Left ventricle myocardium inferior (tissue), 1 donor: ENCODE measurements around the gene CEP128. TPM values are rescaled to one million over a fixed set of nuclear protein-coding genes. Genes with fewer than 3 reads are reported as not detected.

ENCODE experiments used
- DNase-seq: peaks from one replicate; pipeline ENCODE4 v3.0.0-alpha.2; 2020
- H3K27ac ChIP-seq: fragments of 200-600 bp; replicated peaks from 2 replicates; pipeline ENCODE4 v1.8.0; 2021
- H3K27me3 ChIP-seq: fragments of 200-600 bp; 2 replicates; pipeline ENCODE4 v1.8.0; 2021; ENCODE audit warnings: low read depth
- H3K36me3 ChIP-seq: fragments of 200-600 bp; 2 replicates; pipeline ENCODE4 v1.8.0; 2021
- H3K4me1 ChIP-seq: fragments of 200-600 bp; 2 replicates; pipeline ENCODE4 v1.8.0; 2021
- H3K4me3 ChIP-seq: fragments of 200-600 bp; 2 replicates; pipeline ENCODE4 v1.8.0; 2021; ENCODE audit warnings: mild to moderate bottlenecking, moderate library complexity
- H3K9me3 ChIP-seq: fragments of 200-600 bp; replicated peaks from 2 replicates; pipeline ENCODE4 v1.8.0; 2021
- intact Hi-C: fragments of 100-400 bp; cut with micrococcal nuclease; formaldehyde crosslinking; loops from one replicate; pipeline ENCODE4 v1.11.0; 2022
- total RNA-seq: library from RNA; stranded (reverse); fragmentation: NEBNext Ultra II Directional; extraction: Animal tissue kit (Norgen Biotek cat#: 25700); gene quantifications from one replicate; pipeline ENCODE4 v1.2.1, GENCODE V29; 2021
- TF ChIP-seq, protein P1 (sequence below): fragments of 200-600 bp; IDR thresholded peaks from 2 replicates; pipeline ENCODE4 v1.8.0; 2021; ENCODE audit warnings: antibody characterized with exemption, mild to moderate bottlenecking, borderline replicate concordance
- donor health status: DM: no; HTN: yes; CAD: no; lungs with severe emphysema.

CEP128 gene
- total RNA-seq, 1 donor from 2014 or later, result 2.3 TPM

DNA sequence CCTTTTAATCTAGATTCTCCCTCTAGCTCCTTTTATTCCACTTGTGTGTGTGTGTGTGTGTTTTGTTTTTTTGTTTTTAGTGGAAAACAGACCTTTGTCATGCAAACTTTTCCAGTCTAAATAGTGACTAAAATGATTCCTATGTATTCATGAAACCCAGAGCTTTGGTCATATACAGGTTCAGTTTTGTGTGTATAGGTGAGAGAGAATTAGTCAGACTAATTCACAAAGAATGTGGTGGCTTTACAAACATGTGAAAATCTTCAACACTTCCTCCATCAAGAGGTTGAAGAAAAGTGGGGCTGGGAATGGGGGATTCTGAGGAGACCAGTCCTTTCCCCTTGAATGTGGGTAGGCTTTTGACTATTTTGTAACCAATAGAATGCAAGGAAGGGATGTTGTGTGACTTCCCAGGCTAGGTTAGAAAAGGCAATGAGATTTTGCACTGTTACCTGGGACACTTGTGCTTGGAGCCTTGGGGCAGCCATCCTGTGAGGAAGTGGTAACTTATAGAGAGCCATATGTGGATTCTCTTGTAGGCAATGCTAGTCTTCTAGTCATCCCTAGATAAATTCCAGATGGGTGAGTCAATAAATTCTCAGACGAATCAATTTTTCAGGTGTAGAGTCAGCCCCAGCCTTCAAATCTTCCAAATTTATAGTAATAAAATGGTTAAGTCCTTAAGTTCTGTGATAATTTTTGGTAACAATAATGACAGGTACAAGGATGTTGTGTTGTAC, 236.1 kb downstream of the CEP128 start:
- no peaks in the 10 kb centered on the region for H3K4me1 ChIP-seq
- no peak overlapping the region for H3K4me3 ChIP-seq
- H3K27me3 ChIP-seq, result no peaks in the 10 kb centered on the region
- TF ChIP-seq, protein P1, sequence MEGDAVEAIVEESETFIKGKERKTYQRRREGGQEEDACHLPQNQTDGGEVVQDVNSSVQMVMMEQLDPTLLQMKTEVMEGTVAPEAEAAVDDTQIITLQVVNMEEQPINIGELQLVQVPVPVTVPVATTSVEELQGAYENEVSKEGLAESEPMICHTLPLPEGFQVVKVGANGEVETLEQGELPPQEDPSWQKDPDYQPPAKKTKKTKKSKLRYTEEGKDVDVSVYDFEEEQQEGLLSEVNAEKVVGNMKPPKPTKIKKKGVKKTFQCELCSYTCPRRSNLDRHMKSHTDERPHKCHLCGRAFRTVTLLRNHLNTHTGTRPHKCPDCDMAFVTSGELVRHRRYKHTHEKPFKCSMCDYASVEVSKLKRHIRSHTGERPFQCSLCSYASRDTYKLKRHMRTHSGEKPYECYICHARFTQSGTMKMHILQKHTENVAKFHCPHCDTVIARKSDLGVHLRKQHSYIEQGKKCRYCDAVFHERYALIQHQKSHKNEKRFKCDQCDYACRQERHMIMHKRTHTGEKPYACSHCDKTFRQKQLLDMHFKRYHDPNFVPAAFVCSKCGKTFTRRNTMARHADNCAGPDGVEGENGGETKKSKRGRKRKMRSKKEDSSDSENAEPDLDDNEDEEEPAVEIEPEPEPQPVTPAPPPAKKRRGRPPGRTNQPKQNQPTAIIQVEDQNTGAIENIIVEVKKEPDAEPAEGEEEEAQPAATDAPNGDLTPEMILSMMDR, result no peak
- no peak for DNase-seq
- H3K36me3 ChIP-seq, result no peaks in the 10 kb centered on the region
- H3K9me3 ChIP-seq, result no peaks in the 10 kb centered on the region
- intact Hi-C loops, result no loop called here
- H3K27ac ChIP-seq, result no peak overlapping the region

DNA sequence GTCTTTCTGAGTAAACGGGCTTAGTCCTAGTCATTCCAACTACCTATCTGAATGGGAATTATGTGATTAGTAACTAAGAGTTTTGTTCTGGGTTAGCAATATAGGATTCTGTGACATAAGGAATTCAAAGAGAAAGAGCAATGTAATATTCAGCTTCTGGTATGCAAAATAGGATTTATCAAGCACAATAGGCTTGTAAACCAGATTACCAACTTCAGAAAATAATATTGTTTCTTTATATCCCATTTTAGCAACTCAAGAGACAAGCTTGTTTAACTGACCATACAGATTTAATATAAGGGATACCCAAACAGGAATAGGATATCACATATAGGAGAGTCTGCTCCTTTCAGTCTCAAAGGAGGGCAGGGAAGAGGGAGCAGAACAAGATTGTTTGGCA, 240.9 kb downstream of the CEP128 start:
- no peaks in the 10 kb centered on the region for H3K36me3 ChIP-seq
- H3K4me3 ChIP-seq, result no peak overlapping the region
- intact Hi-C loops, result no loop called here
- H3K27me3 ChIP-seq, result no peaks in the 10 kb centered on the region
- TF ChIP-seq, protein P1, result no peak
- no peak overlapping the region for H3K27ac ChIP-seq
- H3K4me1 ChIP-seq, result no peaks in the 10 kb centered on the region
- DNase-seq, result no peak
- no peaks in the 10 kb centered on the region for H3K9me3 ChIP-seq

DNA sequence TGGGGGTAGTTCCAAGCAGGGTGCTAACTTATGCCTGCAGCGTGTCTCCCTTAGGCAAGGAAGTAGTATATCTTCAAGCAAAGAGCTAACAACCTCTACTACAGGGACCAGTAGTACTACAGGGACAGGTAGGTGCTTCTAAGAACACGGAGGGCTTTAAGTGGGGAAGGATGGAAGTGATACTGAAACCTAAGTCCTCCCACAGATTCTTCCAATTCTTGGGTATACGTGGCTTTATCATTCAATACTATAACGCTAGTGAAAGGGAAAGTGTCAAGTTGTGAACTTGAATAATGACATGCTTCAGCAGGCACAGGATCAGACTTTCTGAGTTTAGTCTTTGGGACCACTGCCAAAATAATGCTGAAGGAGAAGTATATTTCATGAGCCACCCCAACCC, 241.7 kb downstream of the CEP128 start:
- TF ChIP-seq, protein P1, result no peak
- no peaks in the 10 kb centered on the region for H3K27me3 ChIP-seq
- H3K9me3 ChIP-seq, result no peaks in the 10 kb centered on the region
- H3K4me3 ChIP-seq, result no peak overlapping the region
- H3K27ac ChIP-seq, result no peak overlapping the region
- intact Hi-C loops, result no loop called here
- no peak for DNase-seq
- no peaks in the 10 kb centered on the region for H3K4me1 ChIP-seq
- no peaks in the 10 kb centered on the region for H3K36me3 ChIP-seq

DNA sequence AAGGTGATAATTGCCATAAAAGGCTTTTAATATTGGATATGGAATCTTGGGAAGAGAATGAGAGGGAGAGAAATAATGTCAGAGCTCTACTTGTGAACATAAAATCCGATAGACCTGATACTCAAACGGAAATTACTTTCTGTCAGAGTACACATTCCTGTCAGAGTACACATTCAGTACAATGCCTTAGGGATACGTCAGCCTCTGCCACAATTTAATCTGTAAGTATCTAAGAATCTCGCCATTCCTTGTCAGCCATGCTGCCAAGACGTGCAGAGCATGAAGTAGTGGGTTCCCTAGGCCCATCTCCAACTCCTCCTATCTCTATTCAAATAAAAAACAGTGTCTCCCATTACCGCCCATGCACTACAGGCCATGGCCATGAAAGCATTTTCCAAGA, 242.6 kb downstream of the CEP128 start:
- H3K36me3 ChIP-seq, result no peaks in the 10 kb centered on the region
- no peaks in the 10 kb centered on the region for H3K9me3 ChIP-seq
- no peaks in the 10 kb centered on the region for H3K4me1 ChIP-seq
- TF ChIP-seq, protein P1, result no peak
- H3K4me3 ChIP-seq, result no peak overlapping the region
- intact Hi-C loops, result no loop called here
- no peak overlapping the region for H3K27ac ChIP-seq
- no peaks in the 10 kb centered on the region for H3K27me3 ChIP-seq
- DNase-seq, result no peak

DNA sequence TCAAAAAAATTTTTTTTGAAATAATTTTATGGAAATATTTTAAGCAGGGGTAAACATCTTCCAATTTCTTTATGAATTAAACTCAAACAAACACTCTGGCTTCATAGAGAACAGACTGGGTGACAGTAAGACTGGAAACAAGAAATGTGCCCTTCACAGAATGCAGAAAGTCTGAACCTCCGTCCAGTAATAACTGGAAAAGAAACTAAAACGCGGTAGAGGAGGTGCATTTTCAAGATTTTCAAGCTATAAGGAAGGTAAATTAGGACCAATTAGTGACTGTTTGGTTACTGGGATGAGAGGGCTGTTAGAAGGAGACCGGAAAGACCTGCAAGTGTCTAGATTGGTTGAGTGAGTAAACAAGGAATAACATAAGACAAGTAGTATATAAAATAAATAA, 245.7 kb downstream of the CEP128 start:
- TF ChIP-seq, protein P1, result no peak
- Histone ChIP-seq H3K9me3 (no peaks in the 10 kb centered on the region), H3K27me3 (no peaks in the 10 kb centered on the region), H3K4me3 (no peak overlapping the region), H3K36me3 (no peaks in the 10 kb centered on the region), H3K4me1 (no peaks in the 10 kb centered on the region), H3K27ac (no peak overlapping the region)
- DNase-seq, result no peak
- intact Hi-C loops, result no loop called here
